Astrocyte (in vitro differentiated cells and primary cell): ENCODE measurements around the gene VEZT.

Experiments
- EZH2 ChIP-seq: IDR thresholded peaks from 2 replicates; pipeline ENCODE4 v1.6.1; 2012; ENCODE audit warnings: mild to moderate bottlenecking, low read length, inconsistent platforms; ENCODE audit not compliant: insufficient read depth
- TF ChIP-seq, protein P1 (sequence below): IDR thresholded peaks from 2 replicates; pipeline ENCODE4 v1.5.1; 2011; ENCODE audit warnings: low read depth, mild to moderate bottlenecking, inconsistent platforms, low read length, moderate library complexity; ENCODE audit not compliant: insufficient read depth

DNA sequence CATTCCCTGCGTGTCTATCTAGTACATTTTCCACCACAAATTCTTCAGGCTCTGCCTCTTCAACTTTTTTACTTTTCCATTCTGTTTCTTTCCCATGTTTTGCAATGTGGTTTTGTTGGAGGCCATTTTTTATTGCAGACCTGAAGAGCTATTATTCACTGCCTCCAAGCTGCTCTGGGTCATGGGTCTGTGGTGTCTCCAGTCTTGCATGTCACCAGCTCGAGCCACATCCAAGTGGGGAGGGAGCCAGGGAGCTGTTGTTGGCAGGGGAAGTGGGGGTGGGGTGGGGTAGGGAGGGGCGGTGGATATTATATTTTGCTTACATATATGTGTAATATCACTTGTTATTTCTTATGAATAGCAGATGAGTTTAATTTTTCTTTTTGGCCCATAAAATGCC, 69.1 kb downstream of the VEZT start:
- TF ChIP-seq EZH2 = no peak
- TF ChIP-seq, protein P1, sequence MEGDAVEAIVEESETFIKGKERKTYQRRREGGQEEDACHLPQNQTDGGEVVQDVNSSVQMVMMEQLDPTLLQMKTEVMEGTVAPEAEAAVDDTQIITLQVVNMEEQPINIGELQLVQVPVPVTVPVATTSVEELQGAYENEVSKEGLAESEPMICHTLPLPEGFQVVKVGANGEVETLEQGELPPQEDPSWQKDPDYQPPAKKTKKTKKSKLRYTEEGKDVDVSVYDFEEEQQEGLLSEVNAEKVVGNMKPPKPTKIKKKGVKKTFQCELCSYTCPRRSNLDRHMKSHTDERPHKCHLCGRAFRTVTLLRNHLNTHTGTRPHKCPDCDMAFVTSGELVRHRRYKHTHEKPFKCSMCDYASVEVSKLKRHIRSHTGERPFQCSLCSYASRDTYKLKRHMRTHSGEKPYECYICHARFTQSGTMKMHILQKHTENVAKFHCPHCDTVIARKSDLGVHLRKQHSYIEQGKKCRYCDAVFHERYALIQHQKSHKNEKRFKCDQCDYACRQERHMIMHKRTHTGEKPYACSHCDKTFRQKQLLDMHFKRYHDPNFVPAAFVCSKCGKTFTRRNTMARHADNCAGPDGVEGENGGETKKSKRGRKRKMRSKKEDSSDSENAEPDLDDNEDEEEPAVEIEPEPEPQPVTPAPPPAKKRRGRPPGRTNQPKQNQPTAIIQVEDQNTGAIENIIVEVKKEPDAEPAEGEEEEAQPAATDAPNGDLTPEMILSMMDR = no peak
